C4-2B (cell line): Measurements from ENCODE around the gene HOXA5.

Experiments
- H3K27ac ChIP-seq: fragments of 450-650 bp; 2 replicates; pipeline ENCODE4 v1.5.1; 2017
- ZFX ChIP-seq: fragments of 450-650 bp; IDR thresholded peaks from 2 replicates; pipeline ENCODE4 v1.6.1; 2017
- TF ChIP-seq, protein P1 (sequence below): fragments of 450-650 bp; conservative IDR thresholded peaks from 2 replicates; pipeline ENCODE4 v1.5.1; 2017; ENCODE audit warnings: mild to moderate bottlenecking

Gene HOXA5

DNA sequence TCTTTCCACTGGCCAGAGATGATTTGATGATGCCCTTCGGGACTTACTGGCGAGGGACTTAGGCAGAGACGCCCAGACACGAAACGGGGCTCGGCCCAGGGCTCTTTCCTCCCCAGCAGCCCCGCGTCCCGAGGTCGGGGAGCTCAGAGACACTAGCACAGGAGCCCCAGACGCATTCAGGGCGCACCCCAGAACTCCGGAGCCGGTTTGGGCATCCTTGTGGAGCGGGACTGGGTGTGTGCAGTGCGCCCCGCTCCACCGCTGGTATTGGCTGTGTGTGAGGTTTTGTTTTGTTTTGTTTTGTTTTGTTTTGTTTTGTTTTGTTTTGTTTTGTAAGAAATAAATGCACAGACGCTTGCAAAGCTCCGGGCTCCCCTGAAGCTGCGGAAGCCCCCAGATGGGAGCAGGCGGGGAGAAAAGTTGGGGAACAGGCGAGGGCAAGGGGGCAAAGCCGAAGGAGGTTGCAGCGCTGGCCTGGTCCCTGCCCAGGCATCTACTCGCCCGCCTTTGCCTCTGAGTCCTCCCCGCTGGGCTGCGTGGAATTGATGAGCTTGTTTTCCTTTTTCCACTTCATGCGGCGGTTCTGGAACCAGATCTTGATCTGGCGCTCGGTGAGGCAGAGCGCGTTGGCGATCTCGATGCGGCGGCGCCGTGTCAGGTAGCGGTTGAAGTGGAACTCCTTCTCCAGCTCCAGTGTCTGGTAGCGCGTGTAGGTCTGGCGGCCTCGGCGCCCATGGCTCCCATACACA lies 1.9 kb upstream of the HOXA5 start:
- TF ChIP-seq, protein P1, sequence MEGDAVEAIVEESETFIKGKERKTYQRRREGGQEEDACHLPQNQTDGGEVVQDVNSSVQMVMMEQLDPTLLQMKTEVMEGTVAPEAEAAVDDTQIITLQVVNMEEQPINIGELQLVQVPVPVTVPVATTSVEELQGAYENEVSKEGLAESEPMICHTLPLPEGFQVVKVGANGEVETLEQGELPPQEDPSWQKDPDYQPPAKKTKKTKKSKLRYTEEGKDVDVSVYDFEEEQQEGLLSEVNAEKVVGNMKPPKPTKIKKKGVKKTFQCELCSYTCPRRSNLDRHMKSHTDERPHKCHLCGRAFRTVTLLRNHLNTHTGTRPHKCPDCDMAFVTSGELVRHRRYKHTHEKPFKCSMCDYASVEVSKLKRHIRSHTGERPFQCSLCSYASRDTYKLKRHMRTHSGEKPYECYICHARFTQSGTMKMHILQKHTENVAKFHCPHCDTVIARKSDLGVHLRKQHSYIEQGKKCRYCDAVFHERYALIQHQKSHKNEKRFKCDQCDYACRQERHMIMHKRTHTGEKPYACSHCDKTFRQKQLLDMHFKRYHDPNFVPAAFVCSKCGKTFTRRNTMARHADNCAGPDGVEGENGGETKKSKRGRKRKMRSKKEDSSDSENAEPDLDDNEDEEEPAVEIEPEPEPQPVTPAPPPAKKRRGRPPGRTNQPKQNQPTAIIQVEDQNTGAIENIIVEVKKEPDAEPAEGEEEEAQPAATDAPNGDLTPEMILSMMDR, result no peak
- TF ChIP-seq ZFX, result no peak
- H3K27ac ChIP-seq, result no peak overlapping the region

DNA sequence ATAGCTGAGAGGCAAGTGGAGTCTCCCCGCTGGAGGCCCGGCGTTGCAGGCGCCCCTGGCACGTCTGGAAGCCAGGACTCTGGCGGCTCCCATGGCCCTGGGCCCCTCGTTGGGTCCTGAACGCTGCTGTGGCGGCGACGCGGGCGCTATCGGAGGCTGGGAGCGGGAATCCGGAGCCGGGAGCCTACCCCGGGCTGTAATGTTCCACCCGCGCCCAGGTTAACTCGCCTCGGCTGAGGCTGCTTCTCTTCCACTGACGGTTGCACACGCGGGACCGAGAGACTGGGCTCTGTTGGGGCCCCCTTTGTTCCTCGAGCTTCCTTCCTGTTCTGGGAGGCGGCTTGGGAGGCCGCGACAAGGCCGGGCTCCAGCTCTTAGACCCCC lies 1.3 kb upstream of the HOXA5 start:
- TF ChIP-seq, protein P1, result no peak
- TF ChIP-seq ZFX, result no peak
- no peak overlapping the region for H3K27ac ChIP-seq

DNA sequence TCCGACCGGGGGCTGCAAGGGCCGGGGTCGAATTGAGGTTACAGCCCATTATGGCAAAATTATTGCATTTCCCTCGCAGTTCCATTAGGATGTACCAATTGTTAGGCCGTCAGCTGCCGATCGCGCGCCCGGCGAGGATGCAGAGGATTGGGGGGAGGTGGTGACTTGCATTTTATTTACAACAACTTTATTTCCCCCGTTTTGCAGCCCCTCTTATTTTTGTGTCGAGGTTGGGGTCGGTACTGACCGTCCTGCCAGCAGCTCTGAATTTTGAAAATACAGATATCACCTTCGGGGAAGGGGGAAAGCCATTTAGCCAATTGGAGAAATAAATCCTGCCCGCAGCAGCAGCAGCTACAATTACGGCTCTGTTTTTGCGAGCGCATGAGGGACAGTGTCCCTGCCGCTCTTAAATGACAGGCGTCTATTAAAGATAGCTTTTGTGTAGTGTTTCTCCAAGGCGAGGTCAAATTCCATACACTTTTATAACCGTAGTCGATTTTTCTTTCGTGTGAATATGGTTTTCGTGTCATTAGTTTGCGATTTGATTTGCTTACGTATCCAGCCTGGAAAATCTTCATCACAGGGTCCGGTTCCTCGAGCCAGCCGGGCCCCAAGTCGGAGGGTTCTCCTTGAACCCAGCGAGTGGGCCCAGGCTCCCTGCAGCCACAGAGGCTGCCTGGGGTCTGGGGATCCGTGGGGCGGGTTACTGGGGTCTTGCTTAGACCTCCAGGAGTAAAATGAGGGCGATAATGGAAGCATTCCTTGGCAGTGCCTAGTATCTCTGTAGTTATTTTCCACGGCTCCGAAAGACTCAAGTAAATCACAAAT lies 684 bp upstream of the HOXA5 start:
- TF ChIP-seq ZFX, result no peak
- TF ChIP-seq, protein P1, result no peak
- H3K27ac ChIP-seq, result no peak overlapping the region

DNA sequence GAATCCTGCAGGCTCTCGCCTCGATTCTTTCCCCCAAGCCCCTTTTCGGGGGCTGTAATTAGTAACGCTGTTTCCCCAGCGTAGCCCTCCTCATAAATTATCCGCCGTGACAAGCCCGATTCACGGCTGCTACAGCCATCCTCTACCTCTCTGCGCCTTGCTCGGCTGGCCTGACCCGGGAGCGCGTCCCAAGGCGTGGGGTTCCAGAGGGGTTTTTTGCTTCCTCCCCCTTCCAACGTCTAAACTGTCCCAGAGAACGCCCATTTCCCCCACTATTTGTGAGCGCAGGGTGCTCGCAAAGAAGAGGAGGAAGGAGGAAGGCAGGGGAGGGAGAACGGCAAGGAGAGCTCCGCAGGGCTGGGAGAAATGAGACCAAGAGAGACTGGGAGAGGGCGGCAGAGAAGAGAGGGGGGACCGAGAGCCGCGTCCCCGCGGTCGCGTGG lies 880 bp downstream of the HOXA5 start:
- no peak for TF ChIP-seq ZFX
- H3K27ac ChIP-seq, result no peak overlapping the region

DNA sequence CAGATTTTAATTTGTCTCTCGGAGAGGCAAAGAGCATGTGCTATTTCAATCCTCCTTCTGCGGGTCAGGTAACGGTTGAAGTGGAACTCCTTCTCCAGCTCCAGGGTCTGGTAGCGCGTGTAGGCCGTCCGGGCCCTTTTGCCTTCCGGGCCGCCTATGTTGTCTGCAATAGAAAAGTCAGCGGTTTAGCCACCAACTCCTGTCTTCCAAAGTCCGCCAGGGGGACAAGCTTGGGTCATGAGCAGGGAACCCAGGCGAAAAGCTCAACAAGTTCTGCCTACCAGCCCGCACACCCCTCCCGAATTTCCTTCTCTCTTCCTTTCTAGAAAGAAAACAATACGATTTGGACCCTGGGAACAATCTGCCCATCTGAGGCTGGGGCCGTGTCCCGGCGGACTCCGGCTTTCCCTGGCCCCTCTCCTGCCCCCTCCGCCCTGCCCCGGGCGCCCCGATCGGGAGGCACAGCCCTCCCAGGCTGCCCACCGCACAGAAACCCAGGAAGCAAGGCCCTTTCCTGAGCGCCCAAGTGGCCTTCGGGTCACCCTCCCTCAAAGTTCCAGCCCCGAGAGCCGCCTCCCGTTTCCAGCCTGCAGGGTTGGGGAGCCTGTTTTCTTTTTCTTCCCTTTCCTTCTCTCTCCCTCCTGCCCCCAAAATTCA lies 1.4 kb downstream of the HOXA5 start:
- TF ChIP-seq ZFX, result no peak
- TF ChIP-seq, protein P1, result no peak
- no peak overlapping the region for H3K27ac ChIP-seq

DNA sequence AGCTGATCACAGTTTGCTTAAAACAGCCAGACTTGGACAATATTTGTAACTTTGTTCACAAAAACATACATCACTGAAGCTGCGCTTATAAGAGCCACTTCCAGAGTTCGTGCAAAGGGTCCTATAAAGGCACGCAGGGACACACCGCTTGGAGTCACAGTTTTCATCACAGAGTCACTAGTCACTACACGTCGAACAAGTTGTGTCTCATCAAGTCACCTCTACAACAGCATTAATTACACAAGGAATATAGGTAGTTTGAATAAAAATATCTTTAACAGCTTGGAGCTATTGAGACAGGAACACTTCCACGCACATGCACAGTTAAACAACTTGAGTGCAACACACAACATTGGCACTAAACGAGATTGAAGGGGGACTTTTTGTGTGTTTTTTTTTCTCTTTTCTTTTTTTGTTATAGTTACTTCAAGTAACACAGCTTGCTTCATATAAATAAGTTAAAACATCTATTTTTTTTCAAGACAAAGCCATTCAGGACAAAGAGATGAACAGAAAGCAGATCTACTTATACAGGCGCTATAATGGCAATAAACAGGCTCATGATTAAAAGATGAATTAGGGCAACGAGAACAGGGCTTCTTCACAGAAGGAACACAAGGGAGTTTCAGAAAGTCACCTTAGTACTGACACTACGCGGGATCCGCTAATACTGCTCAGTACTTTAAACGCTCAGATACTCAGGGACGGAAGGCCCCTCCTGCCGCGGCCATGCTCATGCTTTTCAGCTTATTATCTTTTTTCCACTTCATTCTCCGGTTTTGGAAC lies 2.2 kb downstream of the HOXA5 start:
- TF ChIP-seq, protein P1, result no peak
- no peak for TF ChIP-seq ZFX
- no peak overlapping the region for H3K27ac ChIP-seq

DNA sequence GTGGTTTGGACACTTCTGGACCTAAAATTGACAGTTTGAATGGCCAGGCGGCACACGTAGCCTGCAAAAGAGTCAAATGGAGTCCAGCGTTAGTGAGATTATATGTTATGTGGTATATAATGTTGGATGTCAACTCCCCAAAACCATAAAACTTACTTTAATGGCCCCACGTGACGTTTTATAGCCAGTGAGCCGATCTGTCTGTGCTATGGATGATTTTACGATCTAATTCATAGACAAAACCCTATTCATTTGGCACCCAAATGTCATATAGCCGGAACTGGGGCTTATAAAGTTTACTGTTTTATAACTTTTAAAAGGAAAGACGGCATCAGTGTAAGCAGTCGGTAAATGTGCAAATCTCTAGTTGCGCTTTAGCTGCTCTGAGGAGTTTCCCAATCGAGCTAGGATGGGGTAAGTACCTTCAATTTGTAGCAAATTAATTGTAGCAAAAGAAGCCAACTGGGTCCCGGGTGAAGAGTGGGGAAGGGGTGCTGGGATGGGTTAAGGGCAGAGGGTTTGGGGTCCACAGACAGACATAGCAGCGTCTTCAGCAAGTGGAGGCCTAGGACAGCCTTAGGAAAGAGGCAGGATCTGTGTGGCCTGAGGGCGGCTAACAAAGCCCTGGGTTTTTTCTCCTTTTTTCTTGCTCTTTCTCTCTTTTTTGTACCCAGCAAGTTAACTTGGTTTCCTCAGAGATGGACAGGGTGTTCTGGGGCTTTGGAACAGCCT lies 3.2 kb downstream of the HOXA5 start:
- no peak for TF ChIP-seq ZFX
- TF ChIP-seq, protein P1, result no peak
- no peak overlapping the region for H3K27ac ChIP-seq
